ENCODE data around the gene PSMA1. TPM values are rescaled to one million over a fixed set of nuclear protein-coding genes. Genes with fewer than 3 reads are reported as not detected.

Gene PSMA1
- total RNA-seq, 1 experiment from 2014 or later = 275 TPM

GRCh38 chr11:14554959-14555358 lies 34.8 kb upstream of the PSMA1 start:
- ChIA-PET CTCF (no interaction called here), POLR2A (ENCODE audit: unreplicated experiment) (no interaction called here)
- no peak overlapping the region for H3K9ac ChIP-seq (ENCODE audit: low read length)
- H4K20me1 ChIP-seq (ENCODE audit: low read length) = no peaks in the 10 kb centered on the region
- BruUV-seq (replicated peaks) = no TSS peak
- TF ChIP-seq CTCF (conservative IDR thresholded peaks at IDR 0.05; ENCODE audit: low read depth, low read length) (no peak), EZH2 (IDR thresholded peaks at IDR 0.05; ENCODE audit: low read length, unreplicated experiment) (no peak), EZH2phosphoT487 (IDR thresholded peaks at IDR 0.05; ENCODE audit: borderline replicate concordance, low read length) (no peak)
- DNase-seq (no peak), ATAC-seq (no peak)
- H3K4me2 ChIP-seq (ENCODE audit: low read length) = no peak overlapping the region
- H3K9me2 ChIP-seq (replicated peaks; ENCODE audit: low read length) = no peaks in the 10 kb centered on the region
- no peaks in the 10 kb centered on the region for H3K9me3 ChIP-seq (ENCODE audit: low read length)
- H3F3A ChIP-seq (ENCODE audit: low read length, unreplicated experiment) = no peaks in the 10 kb centered on the region
- no peak overlapping the region for H3K27ac ChIP-seq (ENCODE audit: low read length)
- peaks cover 44% of the 10 kb centered on the region for H3K27me3 ChIP-seq (ENCODE audit: low read length)
- intact Hi-C loops (cut with micrococcal nuclease) = no loop called here
- H3K4me3 ChIP-seq (ENCODE audit: low read length) = no peak overlapping the region
- no peaks in the 10 kb centered on the region for H3K79me2 ChIP-seq (ENCODE audit: low read length)
- no peak overlapping the region for H2AFZ ChIP-seq (ENCODE audit: low read length)
- H3K4me1 ChIP-seq (ENCODE audit: insufficient read depth, low read length) = no peaks in the 10 kb centered on the region
- no peaks in the 10 kb centered on the region for H3K36me3 ChIP-seq (ENCODE audit: low read depth, low read length)

- DNase-seq (no peak), ATAC-seq (no peak)
- no peak overlapping the region for H3K4me2 ChIP-seq (ENCODE audit: low read length)
- H2AFZ ChIP-seq (ENCODE audit: low read length) = no peak overlapping the region
- TF ChIP-seq EZH2 (IDR thresholded peaks at IDR 0.05; ENCODE audit: low read length, unreplicated experiment) (no peak), EZH2phosphoT487 (IDR thresholded peaks at IDR 0.05; ENCODE audit: borderline replicate concordance, low read length) (no peak), CTCF (conservative IDR thresholded peaks at IDR 0.05; ENCODE audit: low read depth, low read length) (no peak)
- H3K79me2 ChIP-seq (ENCODE audit: low read length) = no peaks in the 10 kb centered on the region
- H3K4me1 ChIP-seq (ENCODE audit: insufficient read depth, low read length) = no peaks in the 10 kb centered on the region
- H3F3A ChIP-seq (ENCODE audit: low read length, unreplicated experiment) = no peaks in the 10 kb centered on the region
- CTCF ChIA-PET = no interaction called here
- no peaks in the 10 kb centered on the region for H3K9me2 ChIP-seq (replicated peaks; ENCODE audit: low read length)
- intact Hi-C loops (cut with micrococcal nuclease) = no loop called here
- H3K27ac ChIP-seq (ENCODE audit: low read length) = no peak overlapping the region
- H4K20me1 ChIP-seq (ENCODE audit: low read length) = no peaks in the 10 kb centered on the region
- H3K27me3 ChIP-seq (ENCODE audit: low read length) = peaks cover 47% of the 10 kb centered on the region
- no peaks in the 10 kb centered on the region for H3K36me3 ChIP-seq (ENCODE audit: low read depth, low read length)
- H3K9me3 ChIP-seq (ENCODE audit: low read length) = no peaks in the 10 kb centered on the region
- POLR2A ChIA-PET (ENCODE audit: unreplicated experiment) = no interaction called here
- no peak overlapping the region for H3K9ac ChIP-seq (ENCODE audit: low read length)
- no TSS peak for BruUV-seq (replicated peaks)
- H3K4me3 ChIP-seq (ENCODE audit: low read length) = no peak overlapping the region
Measured at GRCh38 chr11:14552089-14552488, 31.9 kb upstream of the PSMA1 start.

- CTCF ChIA-PET = no interaction called here
- Histone ChIP-seq H3K36me3 (ENCODE audit: low read depth, low read length) (no peaks in the 10 kb centered on the region), H3K9me2 (replicated peaks; ENCODE audit: low read length) (no peaks in the 10 kb centered on the region), H4K20me1 (ENCODE audit: low read length) (no peaks in the 10 kb centered on the region), H3K79me2 (ENCODE audit: low read length) (no peaks in the 10 kb centered on the region), H3K9ac (ENCODE audit: low read length) (no peak overlapping the region), H3K9me3 (ENCODE audit: low read length) (no peaks in the 10 kb centered on the region), H3K27me3 (ENCODE audit: low read length) (peaks cover 47% of the 10 kb centered on the region), H3K4me3 (ENCODE audit: low read length) (no peak overlapping the region), H3F3A (ENCODE audit: low read length, unreplicated experiment) (no peaks in the 10 kb centered on the region), H2AFZ (ENCODE audit: low read length) (no peak overlapping the region), H3K4me1 (ENCODE audit: insufficient read depth, low read length) (no peaks in the 10 kb centered on the region), H3K4me2 (ENCODE audit: low read length) (no peak overlapping the region), H3K27ac (ENCODE audit: low read length) (no peak overlapping the region)
- POLR2A ChIA-PET (ENCODE audit: unreplicated experiment) = no interaction called here
- intact Hi-C loops (cut with micrococcal nuclease) = no loop called here
- no TSS peak for BruUV-seq (replicated peaks)
- ATAC-seq (no peak), DNase-seq (no peak)
- TF ChIP-seq CTCF (conservative IDR thresholded peaks at IDR 0.05; ENCODE audit: low read depth, low read length) (no peak), EZH2phosphoT487 (IDR thresholded peaks at IDR 0.05; ENCODE audit: borderline replicate concordance, low read length) (no peak), EZH2 (IDR thresholded peaks at IDR 0.05; ENCODE audit: low read length, unreplicated experiment) (no peak)
Measured at GRCh38 chr11:14551380-14551779, 31.2 kb upstream of the PSMA1 start.

All from PC-3 (cell line).